Endothelial cell of umbilical vein (primary cell): ENCODE measurements around the gene NSMCE1. TPM values are rescaled to one million over a fixed set of nuclear protein-coding genes. Genes with fewer than 3 reads are reported as not detected.

Experiments used
- BruUV-seq: library from RNA; stranded (reverse); fragments of 400-500 nt; replicated peaks from 2 replicates; lab custom pipeline; 2021; lab: Mats Ljungman, UMichigan
- CTCF ChIA-PET: fragments of 300-600, 350-600 bp; sonication (Branson Sonifier 250); formaldehyde crosslinking; loops from one replicate; lab custom pipeline; 2021; ENCODE audit warnings: antibody characterized with exemption, inconsistent platforms; lab: Charles Lee
- POLR2A ChIA-PET: fragments of 300-600, 350-600 bp; sonication (Branson Sonifier 250); formaldehyde crosslinking; loops from one replicate; lab custom pipeline; 2021; ENCODE audit warnings: antibody characterized with exemption, inconsistent platforms; lab: Charles Lee
- DNase-seq: peaks from one replicate; pipeline ENCODE4 v3.0.0-alpha.2; 2011; ENCODE audit warnings: low read depth, low spot score
- FAIRE-seq: peaks from 2 replicates; lab custom pipeline; 2011; peaks lifted over from hg19 to GRCh38; lab: Jason Lieb, UNC
- H2AFZ ChIP-seq: 2 replicates; pipeline ENCODE4 v1.6.0; 2012; ENCODE audit warnings: low read depth, low read length, control low read depth, inconsistent platforms
- H3K27ac ChIP-seq: 2 replicates; pipeline ENCODE4 v1.5.1; 2011; ENCODE audit warnings: low read depth, mild to moderate bottlenecking, control low read depth, low read length, moderate library complexity; ENCODE audit not compliant: insufficient read depth
- H3K27me3 ChIP-seq, 2 experiments: 2 replicates each; pipeline versions ENCODE4 v1.6.0 to v1.6.1; 2011; ENCODE audit warnings: low read length in 2 of 2, mixed read lengths in 1 of 2; ENCODE audit not compliant: control insufficient read depth in 2 of 2, insufficient read depth in 2 of 2
- H3K36me3 ChIP-seq, 2 experiments: 2 replicates in 1 of 2; 3 replicates in 1 of 2; pipeline ENCODE4 v1.5.1; 2011; ENCODE audit warnings: low read length in 2 of 2, mild to moderate bottlenecking in 1 of 2, moderate library complexity in 1 of 2; ENCODE audit not compliant: control insufficient read depth in 2 of 2, insufficient read depth in 2 of 2; ENCODE audit errors: extremely low read depth in 1 of 2
- H3K4me1 ChIP-seq: 3 replicates; pipeline ENCODE4 v1.5.1; 2011; ENCODE audit warnings: mild to moderate bottlenecking, low read length; ENCODE audit not compliant: control insufficient read depth, insufficient read depth; ENCODE audit errors: extremely low read depth
- H3K4me2 ChIP-seq: 2 replicates; pipeline ENCODE4 v1.6.1; 2011; ENCODE audit warnings: low read length, control low read depth, mixed read lengths; ENCODE audit not compliant: insufficient read depth
- H3K4me3 ChIP-seq, 3 experiments: fragments of 200-600 bp in 1 of 3; sonication (generic), shearing (Covaris generic) in 1 of 3; replicated peaks in 1 of 3; 2 replicates each; pipeline ENCODE4 v1.5.1; 2011 to 2016; ENCODE audit warnings: control low read depth in 3 of 3, low read length in 3 of 3, mild to moderate bottlenecking in 2 of 3, inconsistent platforms in 1 of 3, low read depth in 1 of 3, moderate library complexity in 1 of 3; ENCODE audit not compliant: insufficient read depth in 1 of 3
- H3K79me2 ChIP-seq: 2 replicates; pipeline ENCODE4 v1.6.0; 2012; ENCODE audit warnings: low read length, inconsistent platforms; ENCODE audit not compliant: control insufficient read depth, insufficient read depth
- H3K9ac ChIP-seq: replicated peaks from 2 replicates; pipeline ENCODE3; 2011; ENCODE audit warnings: low read length, control low read depth; ENCODE audit not compliant: insufficient read depth; ENCODE audit errors: extremely low read depth
- H3K9me1 ChIP-seq: replicated peaks from 3 replicates; pipeline ENCODE4 v1.6.0; 2011; ENCODE audit warnings: mild to moderate bottlenecking, low read length; ENCODE audit not compliant: control insufficient read depth, insufficient read depth; ENCODE audit errors: extremely low read depth
- H3K9me3 ChIP-seq: replicated peaks from 2 replicates; pipeline ENCODE4 v1.5.1; 2012; ENCODE audit warnings: low read length, inconsistent platforms; ENCODE audit not compliant: control insufficient read depth, insufficient read depth
- H4K20me1 ChIP-seq: replicated peaks from 2 replicates; pipeline ENCODE3; 2011; ENCODE audit warnings: mild to moderate bottlenecking, low read length; ENCODE audit not compliant: control insufficient read depth, insufficient read depth; ENCODE audit errors: extremely low read depth
- FOS ChIP-seq: IDR thresholded peaks from 2 replicates; pipeline ENCODE4 v1.6.1; 2011; ENCODE audit warnings: mild to moderate bottlenecking, low read length, moderate library complexity, borderline replicate concordance; ENCODE audit not compliant: insufficient read depth
- GATA2 ChIP-seq: IDR thresholded peaks from 2 replicates; pipeline ENCODE4 v1.7.0; 2011; ENCODE audit warnings: low read depth, mild to moderate bottlenecking, moderate library complexity, mixed read lengths, low read length; ENCODE audit not compliant: insufficient read length, insufficient read depth
- POLR2A ChIP-seq: IDR thresholded peaks from 2 replicates; pipeline ENCODE4 v1.6.1; 2012; ENCODE audit warnings: low read depth, mild to moderate bottlenecking, control low read depth, low read length
- POLR2AphosphoS5 ChIP-seq: IDR thresholded peaks from 2 replicates; pipeline ENCODE4 v1.6.1; 2012; ENCODE audit warnings: low read depth, mild to moderate bottlenecking, control low read depth, low read length, moderate library complexity; ENCODE audit not compliant: insufficient read depth
- dilution Hi-C: fragments of 300-500 bp; cut with MboI; formaldehyde crosslinking; loops from one replicate; pipeline ENCODE4 v1.15.0; 2019; ENCODE audit warnings: low sequenced_read_pairs; ENCODE audit not compliant: extremely low pct_ligation_motif_present
- intact Hi-C: fragments of 100-400 bp; cut with micrococcal nuclease; formaldehyde crosslinking; loops from one replicate; pipeline ENCODE4 v1.10.0; 2022
- polyA plus RNA-seq, 4 experiments: library from polyadenylated mRNA; depleted of rRNA in 3 of 4; stranded (reverse) in 3 of 4; unstranded in 1 of 4; fragments of >200 nt; gene quantifications; 2 replicates each; pipeline versions ENCODE4 v1.2.1 to v1.2.3, GENCODE V29; 2011 to 2012; ENCODE audit warnings: missing spikeins in 1 of 4
- total RNA-seq: library from RNA; stranded (reverse); gene quantifications from 2 replicates; pipeline ENCODE4 v1.2.3, GENCODE V29; 2021
- TF ChIP-seq, protein P1 (sequence below): IDR thresholded peaks from 2 replicates; pipeline ENCODE4 v1.6.1; 2011; ENCODE audit not compliant: insufficient read depth, insufficient read length

The NSMCE1 gene
- total and polyA plus RNA-seq, 2 donors (not counting 3 experiments of a cell fraction or from before 2014, with no cell fraction given): 23.8 to 42.0 TPM

DNA sequence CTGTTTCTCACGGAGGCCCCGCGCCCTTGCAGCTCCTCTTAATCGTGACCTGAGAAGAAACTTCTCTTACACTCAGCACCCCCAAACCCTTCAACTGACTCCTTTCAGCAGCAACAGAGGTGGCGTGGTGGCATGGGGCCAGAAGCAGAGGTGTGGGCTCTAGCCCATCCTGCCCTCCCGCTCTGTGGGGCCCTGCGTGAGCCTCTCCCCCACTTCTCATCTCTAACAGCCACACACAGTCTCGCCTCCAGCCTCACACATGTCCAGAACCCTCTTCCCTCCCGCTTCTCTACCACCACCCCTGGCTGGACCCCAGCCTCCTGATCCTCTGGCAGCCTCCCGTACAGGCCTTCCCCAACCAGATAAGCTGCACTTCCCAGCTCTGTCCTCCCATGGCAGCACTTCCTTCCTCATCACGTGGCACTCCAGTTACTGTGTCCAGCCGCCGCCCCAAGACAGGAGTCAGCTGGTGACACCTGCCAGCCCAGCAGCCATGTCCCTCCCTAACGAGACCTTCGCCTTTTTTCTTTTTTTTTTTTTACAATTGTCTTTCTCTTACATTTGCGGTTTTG lies 30.5 kb downstream of the NSMCE1 start:
- peak overlapping the region; percentile 99 for H3K27ac ChIP-seq
- no peaks in the 10 kb centered on the region for H3K79me2 ChIP-seq
- peaks cover 80% of the 10 kb centered on the region for H3K4me1 ChIP-seq
- dilution Hi-C loops: no loop called here
- ChIA-PET POLR2A (interaction anchor here (0.8 to 1.5 kb wide), 4 partner anchors 13 to 89 kb away, joined by 3 to 4 read pairs (median 4); partner anchors contain the start of gene KDM8), CTCF (interaction anchor here (0.5 to 15.6 kb wide), 5 partner anchors 10 to 130 kb away, joined by 3 to 299 read pairs (median 4); no protein-coding TSS in a partner anchor)
- TF ChIP-seq GATA2 (no peak), POLR2A (no peak)
- TF ChIP-seq, protein P1, sequence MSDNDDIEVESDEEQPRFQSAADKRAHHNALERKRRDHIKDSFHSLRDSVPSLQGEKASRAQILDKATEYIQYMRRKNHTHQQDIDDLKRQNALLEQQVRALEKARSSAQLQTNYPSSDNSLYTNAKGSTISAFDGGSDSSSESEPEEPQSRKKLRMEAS: no peak
- no peak overlapping the region for H3K4me3 ChIP-seq
- H3K9ac ChIP-seq: peak overlapping the region; percentile 33
- no TSS peak for BruUV-seq
- no peaks in the 10 kb centered on the region for H4K20me1 ChIP-seq
- H3K36me3 ChIP-seq: peaks cover 0 to 2% of the 10 kb centered on the region in 2 experiments
- H3K9me1 ChIP-seq: no peaks in the 10 kb centered on the region
- H3K9me3 ChIP-seq: no peaks in the 10 kb centered on the region
- no peaks in the 10 kb centered on the region for H3K27me3 ChIP-seq
- intact Hi-C loops: no loop called here
- H2AFZ ChIP-seq: peak overlapping the region; percentile 66
- no peak for FAIRE-seq
- peak; percentile 36 for DNase-seq
- no peak overlapping the region for H3K4me2 ChIP-seq

DNA sequence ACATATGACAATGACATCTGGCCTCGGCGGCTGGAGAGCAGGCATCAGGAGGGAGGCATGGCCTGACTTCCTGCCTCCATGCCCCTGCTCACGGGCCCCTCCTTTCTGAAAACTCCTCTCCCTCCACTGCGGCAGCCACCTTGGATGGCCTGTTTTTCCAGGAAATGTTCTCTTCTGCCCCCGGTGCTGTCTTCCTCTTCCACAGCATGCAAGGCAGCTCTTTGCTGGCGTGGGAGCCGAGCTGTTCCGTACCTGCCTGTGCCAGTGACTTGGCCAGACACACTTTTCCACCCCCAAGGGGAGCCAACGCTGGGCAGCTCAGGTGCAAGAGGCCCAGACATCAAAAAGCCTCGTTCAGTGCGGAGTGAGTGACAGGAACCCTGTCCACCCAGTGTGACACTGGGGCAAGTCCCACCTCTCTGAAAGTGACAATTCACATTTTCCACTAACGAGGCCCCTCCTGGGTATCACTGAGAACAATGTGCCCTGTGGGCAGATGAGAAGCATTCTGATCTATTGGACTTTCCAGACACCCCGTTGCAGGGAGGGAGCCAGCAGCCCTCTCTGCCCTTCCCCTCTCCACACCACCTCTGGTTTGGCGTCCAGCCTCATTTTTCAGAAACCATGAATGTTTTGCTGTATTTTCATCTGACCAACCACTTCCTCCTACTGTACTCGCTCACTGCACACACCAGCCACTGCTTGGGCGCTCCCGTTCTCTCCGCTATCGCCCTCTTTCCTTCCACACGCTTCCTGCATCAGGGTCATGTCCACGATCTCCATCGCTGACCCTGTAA lies 31.2 kb downstream of the NSMCE1 start:
- TF ChIP-seq POLR2AphosphoS5 (peak; percentile 30), FOS (no peak), POLR2A (peak; percentile 42)
- peak overlapping the region; percentile 99 for H3K27ac ChIP-seq
- POLR2A ChIA-PET: interaction anchor here (1.2 to 1.5 kb wide), 2 partner anchors 34 to 89 kb away, joined by 4 read pairs; partner anchors contain the start of gene KDM8

More for the DNA sequence above, 31.2 kb downstream of the NSMCE1 start:
- H3K4me1 ChIP-seq: peaks cover 76% of the 10 kb centered on the region
- H3K27me3 ChIP-seq: no peaks in the 10 kb centered on the region
- H4K20me1 ChIP-seq: no peaks in the 10 kb centered on the region
- no peak overlapping the region for H3K4me3 ChIP-seq
- H3K9me3 ChIP-seq: no peaks in the 10 kb centered on the region
- CTCF ChIA-PET: interaction anchor here (0.7 to 15.6 kb wide), 10 partner anchors 10 to 130 kb away, joined by 3 to 299 read pairs (median 6); no protein-coding TSS in a partner anchor
- FAIRE-seq (peak; percentile 47), DNase-seq (peak; percentile 80)
- peak overlapping the region; percentile 33 for H3K9ac ChIP-seq
- H3K79me2 ChIP-seq: no peaks in the 10 kb centered on the region
- peak overlapping the region; percentile 66 for H2AFZ ChIP-seq
- no TSS peak for BruUV-seq
- dilution Hi-C loops: no loop called here
- H3K4me2 ChIP-seq: peak overlapping the region; percentile 31
- no peaks in the 10 kb centered on the region for H3K9me1 ChIP-seq
- peaks cover 0 to 4% of the 10 kb centered on the region in 2 experiments for H3K36me3 ChIP-seq
- intact Hi-C loops: no loop called here
